Measurements from ENCODE around the gene CYTIP. TPM values are rescaled to one million over a fixed set of nuclear protein-coding genes. Genes with fewer than 3 reads are reported as not detected.

CYTIP gene
- total RNA-seq, 1 donor from 2014 or later, result 0.14 TPM

DNA sequence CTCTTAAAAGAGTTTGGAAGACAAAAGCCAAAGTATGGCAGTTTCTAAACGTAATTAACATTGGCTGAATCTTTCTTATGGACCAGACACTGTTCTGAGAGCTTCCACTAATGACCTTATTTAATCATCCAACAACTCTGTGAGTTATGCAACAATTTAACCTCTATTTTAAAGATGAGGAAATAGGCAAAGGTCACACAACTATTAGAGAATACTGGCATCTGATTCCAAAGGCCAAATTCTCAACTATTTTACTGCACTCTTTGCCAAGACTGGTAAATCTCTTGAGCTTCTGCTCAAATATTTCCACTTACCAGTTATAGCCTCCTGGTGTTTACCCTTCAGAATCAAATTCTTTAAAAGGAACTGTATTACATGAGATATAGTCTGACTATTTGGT, 76.2 kb downstream of the CYTIP start:
- H3K27me3 Mint-ChIP-seq, result no peaks in the 10 kb centered on the region
- peaks cover 2% of the 10 kb centered on the region for H3K9me3 Mint-ChIP-seq (ENCODE audit: low read depth)
- DNase-seq (ENCODE audit: low spot score, unreplicated experiment), result no peak
- H3K4me1 Mint-ChIP-seq (ENCODE audit: low read depth), result peaks cover 8% of the 10 kb centered on the region
- no peak overlapping the region for H3K27ac Mint-ChIP-seq
- H3K36me3 Mint-ChIP-seq (ENCODE audit: insufficient read depth), result peaks cover 2% of the 10 kb centered on the region
- TF ChIP-seq, protein P1, sequence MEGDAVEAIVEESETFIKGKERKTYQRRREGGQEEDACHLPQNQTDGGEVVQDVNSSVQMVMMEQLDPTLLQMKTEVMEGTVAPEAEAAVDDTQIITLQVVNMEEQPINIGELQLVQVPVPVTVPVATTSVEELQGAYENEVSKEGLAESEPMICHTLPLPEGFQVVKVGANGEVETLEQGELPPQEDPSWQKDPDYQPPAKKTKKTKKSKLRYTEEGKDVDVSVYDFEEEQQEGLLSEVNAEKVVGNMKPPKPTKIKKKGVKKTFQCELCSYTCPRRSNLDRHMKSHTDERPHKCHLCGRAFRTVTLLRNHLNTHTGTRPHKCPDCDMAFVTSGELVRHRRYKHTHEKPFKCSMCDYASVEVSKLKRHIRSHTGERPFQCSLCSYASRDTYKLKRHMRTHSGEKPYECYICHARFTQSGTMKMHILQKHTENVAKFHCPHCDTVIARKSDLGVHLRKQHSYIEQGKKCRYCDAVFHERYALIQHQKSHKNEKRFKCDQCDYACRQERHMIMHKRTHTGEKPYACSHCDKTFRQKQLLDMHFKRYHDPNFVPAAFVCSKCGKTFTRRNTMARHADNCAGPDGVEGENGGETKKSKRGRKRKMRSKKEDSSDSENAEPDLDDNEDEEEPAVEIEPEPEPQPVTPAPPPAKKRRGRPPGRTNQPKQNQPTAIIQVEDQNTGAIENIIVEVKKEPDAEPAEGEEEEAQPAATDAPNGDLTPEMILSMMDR (IDR thresholded peaks at IDR 0.05; ENCODE audit: unreplicated experiment), result no peak
- H3K4me3 Mint-ChIP-seq (ENCODE audit: low read depth), result no peak overlapping the region

Other genes starting within 250 kb of the CYTIP start
- gene GALNT5, start 186.4 kb downstream of the CYTIP start, total RNA-seq, result 0.60 and 1.2 TPM in 2 replicates
- 0.22 TPM in 1 of 2 replicates, not detected in the other for gene ERMN, start 118.3 kb downstream of the CYTIP start, total RNA-seq
- gene ACVR1C, start 184.8 kb upstream of the CYTIP start, total RNA-seq, result 2.4 TPM in 2 replicates